AG09309 (cell line): Measurements from ENCODE around the gene CABLES1.
"Not testable (repeated sequence)": the region's sequence is repeated elsewhere in the genome, so short reads cannot be mapped to it uniquely, and the experiment has no call there.

Experiments used
- DNase-seq: peaks from one replicate; pipeline ENCODE4 v3.0.0-alpha.2; 2010; ENCODE audit warnings: low read depth
- H3K4me3 ChIP-seq: 2 replicates; pipeline ENCODE4 v1.5.1; 2011; ENCODE audit warnings: mild to moderate bottlenecking, low read depth, low read length, moderate library complexity; ENCODE audit not compliant: control insufficient read depth
- CTCF ChIP-seq: IDR thresholded peaks from 2 replicates; pipeline ENCODE4 v1.5.1; 2011; ENCODE audit warnings: mild to moderate bottlenecking, low read depth, low read length, inconsistent platforms; ENCODE audit not compliant: insufficient read depth, control insufficient read depth; ENCODE audit errors: missing control alignments

CABLES1 gene

GRCh38 chr18:23158058-23158457, 22.8 kb downstream of the CABLES1 start:
- H3K4me3 ChIP-seq: no peak overlapping the region
- DNase-seq: no peak
- TF ChIP-seq CTCF: no peak

GRCh38 chr18:23158884-23159283, 23.6 kb downstream of the CABLES1 start:
- not testable (repeated sequence) for DNase-seq, H3K4me3 ChIP-seq

GRCh38 chr18:23159344-23159743, 24.1 kb downstream of the CABLES1 start:
- H3K4me3 ChIP-seq: no peak overlapping the region
- no peak for TF ChIP-seq CTCF
- no peak for DNase-seq

DNA sequence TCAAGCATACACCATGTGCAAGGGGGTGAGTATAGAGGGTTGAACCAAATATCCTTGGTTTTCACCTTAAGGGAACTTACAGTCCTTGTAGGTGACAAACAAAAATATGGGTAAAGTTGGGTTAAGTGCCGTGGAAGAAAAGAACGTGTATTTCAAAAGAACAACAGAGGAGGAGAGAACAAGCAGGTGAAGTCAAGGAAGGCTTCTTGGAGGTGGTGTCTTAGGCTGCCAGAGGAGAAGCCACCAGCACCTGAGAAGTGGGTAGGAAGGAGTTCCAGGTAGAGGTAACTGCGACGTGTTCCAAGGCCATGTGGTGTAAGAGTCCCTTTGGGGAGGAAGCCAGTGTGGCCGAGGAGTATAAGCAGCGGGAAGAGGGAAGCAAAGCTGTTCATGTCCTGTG, 27.2 kb downstream of the CABLES1 start:
- DNase-seq: no peak
- TF ChIP-seq CTCF: no peak
- H3K4me3 ChIP-seq: no peak overlapping the region

DNA sequence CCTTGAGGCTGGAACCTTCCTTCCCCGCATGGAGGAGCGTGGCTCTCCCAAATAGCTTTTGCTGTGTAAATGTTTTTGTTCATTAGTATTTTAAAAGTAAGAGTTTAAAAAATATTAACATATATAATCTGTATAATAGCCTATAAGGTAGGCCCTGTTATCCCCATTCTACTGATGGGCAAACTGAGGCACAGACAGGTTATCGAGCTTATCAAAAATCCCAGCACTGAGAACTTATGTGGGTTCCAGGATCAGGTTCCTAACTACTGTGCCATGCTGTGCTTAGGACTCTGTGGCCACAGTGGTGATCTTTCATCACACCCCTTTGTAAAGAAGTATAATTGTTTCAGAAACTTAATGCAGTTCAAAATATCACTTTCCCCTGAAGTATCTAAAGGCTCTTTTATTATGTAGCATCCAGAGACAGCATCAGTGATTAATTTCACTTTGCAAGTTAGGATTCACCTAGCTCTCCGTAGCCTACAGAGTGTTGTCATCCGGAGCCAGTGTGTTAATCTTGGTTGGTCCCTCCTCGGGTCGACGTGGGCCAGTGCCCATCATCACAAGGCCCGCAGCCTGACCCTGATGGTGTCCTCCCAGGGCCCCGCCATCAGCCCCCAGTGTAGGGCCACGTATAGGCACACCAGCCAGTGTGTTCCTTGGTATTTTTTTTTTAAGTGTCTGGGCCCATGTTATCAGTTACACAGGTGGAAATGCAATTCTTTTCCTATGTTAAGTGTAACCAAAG, 28.7 kb downstream of the CABLES1 start:
- no peak for DNase-seq
- TF ChIP-seq CTCF: no peak
- H3K4me3 ChIP-seq: no peak overlapping the region

GRCh38 chr18:23165271-23166068, 30.2 kb downstream of the CABLES1 start:
- H3K4me3 ChIP-seq: no peak overlapping the region
- no peak for TF ChIP-seq CTCF
- no peak for DNase-seq

DNA sequence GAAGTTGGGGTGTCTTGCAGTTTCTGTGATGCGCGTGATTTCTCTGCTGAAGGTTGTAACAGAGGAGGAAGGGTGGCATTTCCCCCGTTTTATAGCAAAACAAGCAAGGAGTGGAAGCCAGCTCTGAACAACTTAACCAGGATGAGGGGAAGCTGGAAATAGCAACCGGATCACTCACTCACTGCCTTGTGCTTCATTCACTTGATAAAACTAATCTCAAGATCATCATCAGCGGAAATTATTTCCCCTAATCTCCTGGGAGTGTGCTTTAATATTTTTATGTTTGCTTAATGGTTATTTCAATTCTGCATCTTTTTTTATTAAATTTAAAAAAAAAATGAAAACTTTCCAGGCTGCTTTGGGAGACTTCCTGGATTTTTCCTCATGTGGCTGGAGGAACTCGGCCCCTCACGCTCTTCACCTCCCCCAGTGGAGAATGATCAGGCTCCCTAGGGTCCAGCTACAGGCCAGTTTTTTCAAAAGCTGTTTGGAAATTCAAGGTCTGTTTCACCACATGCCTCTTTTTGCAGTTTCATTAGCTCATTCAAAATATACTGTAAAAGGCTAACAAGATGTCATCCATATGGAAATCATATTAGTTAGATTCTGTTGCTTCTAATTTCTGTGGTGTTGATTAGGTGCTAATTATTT, 31.7 kb downstream of the CABLES1 start:
- H3K4me3 ChIP-seq: no peak overlapping the region
- no peak for DNase-seq
- TF ChIP-seq CTCF: no peak
